HepG2 (cell line): ENCODE measurements around the gene COL4A2. TPM values are rescaled to one million over a fixed set of nuclear protein-coding genes. Genes with fewer than 3 reads are reported as not detected.

Experiments used
- ATAC-seq: fragments of 200-7000 bp; cut with Tn5 transposase; 3 replicates; pipeline ENCODE4 v1.9.1; 2020; ENCODE audit warnings: mild to moderate bottlenecking, moderate library complexity
- BruUV-seq: library from RNA; stranded (reverse); fragments of 400-500 nt; replicated peaks from 2 replicates; lab custom pipeline; 2021; lab: Mats Ljungman, UMichigan
- CTCF ChIA-PET: fragments of 300-600 bp; formaldehyde crosslinking; extraction: SDS; loops from one replicate; lab custom pipeline; 2021; ENCODE audit warnings: low total read pairs, inconsistent platforms, low intra/inter-chr PET ratio; lab: Yijun Ruan, JAX
- POLR2A ChIA-PET: fragments of 350-600 bp; sonication (Branson Sonifier 250); formaldehyde crosslinking; loops from one replicate; lab custom pipeline; 2020; ENCODE audit warnings: antibody characterized with exemption, inconsistent platforms; lab: Yijun Ruan, JAX
- DNase-seq: peaks from one replicate; pipeline ENCODE4 v3.0.0-alpha.2; 2015; ENCODE audit warnings: low spot score
- FAIRE-seq: peaks from 3 replicates; lab custom pipeline; 2011; peaks lifted over from hg19 to GRCh38; lab: Jason Lieb, UNC
- H2AFZ ChIP-seq: one replicate; pipeline ENCODE4 v1.6.1; 2011; ENCODE audit warnings: low read length, inconsistent platforms
- H3K27ac ChIP-seq: fragments of 300-600 bp; 3 replicates; pipeline ENCODE4 v1.8.0; 2011; ENCODE audit warnings: mixed run types, mild to moderate bottlenecking, mixed read lengths, low read length, inconsistent platforms; ENCODE audit not compliant: insufficient read depth; ENCODE audit errors: extremely low read length
- H3K27me3 ChIP-seq, 2 experiments: fragments of 200-600 bp in 1 of 2; 2 replicates in 1 of 2; 3 replicates in 1 of 2; pipeline versions ENCODE4 v1.6.0 to v1.8.0; 2011; ENCODE audit warnings: low read length in 2 of 2, mild to moderate bottlenecking in 2 of 2, moderate library complexity in 2 of 2, inconsistent platforms in 1 of 2; ENCODE audit not compliant: insufficient read depth in 2 of 2, control insufficient read depth in 1 of 2
- H3K36me3 ChIP-seq, 2 experiments: fragments of 200-600 bp in 1 of 2; replicated peaks in 1 of 2; 2 replicates in 1 of 2; 3 replicates in 1 of 2; pipeline versions ENCODE4 v1.5.1 to v1.8.0; 2011; ENCODE audit warnings: low read length in 2 of 2, inconsistent platforms in 1 of 2; ENCODE audit not compliant: insufficient read depth in 2 of 2, control insufficient read depth in 1 of 2
- H3K4me1 ChIP-seq: 2 replicates; pipeline ENCODE4 v1.5.1; 2012; ENCODE audit warnings: low read length, inconsistent platforms; ENCODE audit not compliant: insufficient read depth
- H3K4me2 ChIP-seq: 2 replicates; pipeline ENCODE4 v1.6.0; 2011; ENCODE audit warnings: low read depth, low read length, inconsistent platforms
- H3K4me3 ChIP-seq, 3 experiments: fragments of 200-600 bp in 1 of 3; sonication (generic), shearing (Covaris generic) in 1 of 3; replicated peaks in 1 of 3; 2 replicates each; pipeline ENCODE4 v1.5.1; 2011 to 2016; ENCODE audit warnings: low read length in 3 of 3, inconsistent platforms in 2 of 3, low read depth in 2 of 3, mild to moderate bottlenecking in 2 of 3, control low read depth in 1 of 3, mixed read lengths in 1 of 3; ENCODE audit not compliant: insufficient read depth in 1 of 3
- H3K79me2 ChIP-seq: one replicate; pipeline ENCODE4 v1.6.1; 2011; ENCODE audit warnings: low read length, inconsistent platforms; ENCODE audit not compliant: insufficient read depth
- H3K9ac ChIP-seq: 2 replicates; pipeline ENCODE4 v1.6.0; 2011; ENCODE audit warnings: mild to moderate bottlenecking, low read depth, low read length, inconsistent platforms; ENCODE audit not compliant: insufficient read depth
- H3K9me3 ChIP-seq: 2 replicates; pipeline ENCODE4 v1.5.1; 2012; ENCODE audit warnings: mild to moderate bottlenecking, low read length
- H4K20me1 ChIP-seq: 2 replicates; pipeline ENCODE4 v1.6.0; 2011; ENCODE audit warnings: inconsistent platforms, mild to moderate bottlenecking, low read length, moderate library complexity; ENCODE audit not compliant: insufficient read depth
- CHD4 ChIP-seq: fragments of 200-600 bp; sonication (generic); IDR thresholded peaks from 2 replicates; pipeline ENCODE4 v1.7.0; 2017; ENCODE audit warnings: mild to moderate bottlenecking, low read length, borderline replicate concordance
- ELF4 ChIP-seq: sonication (generic); formaldehyde crosslinking; IDR thresholded peaks from 2 replicates; pipeline ENCODE4 v1.5.0; 2020; ENCODE audit warnings: missing genetic modification reagents, mild to moderate bottlenecking, moderate library complexity, borderline replicate concordance
- FOXO1 ChIP-seq: sonication (generic); formaldehyde crosslinking; IDR thresholded peaks from 2 replicates; pipeline ENCODE4 v1.4.0; 2020; ENCODE audit warnings: missing genetic modification reagents
- FOXO4 ChIP-seq: sonication (generic); formaldehyde crosslinking; conservative IDR thresholded peaks from 2 replicates; pipeline ENCODE4 v1.8.1; 2023; ENCODE audit warnings: missing genetic modification reagents
- HNF4A ChIP-seq: sonication (generic); formaldehyde crosslinking; IDR thresholded peaks from 2 replicates; pipeline ENCODE4 v1.4.0; 2020; ENCODE audit warnings: missing genetic modification reagents
- IKZF4 ChIP-seq: sonication (generic); formaldehyde crosslinking; IDR thresholded peaks from 2 replicates; pipeline ENCODE4 v1.5.1; 2020; ENCODE audit warnings: borderline replicate concordance, mild to moderate bottlenecking, low read depth, missing genetic modification reagents; ENCODE audit errors: not compliant biosample characterization
- MEIS2 ChIP-seq: sonication (generic); formaldehyde crosslinking; IDR thresholded peaks from 2 replicates; pipeline ENCODE4 v1.9.0; 2021; ENCODE audit warnings: mild to moderate bottlenecking, missing genetic modification reagents
- POGZ ChIP-seq: sonication (generic); formaldehyde crosslinking; IDR thresholded peaks from 2 replicates; pipeline ENCODE4 v1.4.0; 2020; ENCODE audit warnings: mild to moderate bottlenecking, missing genetic modification reagents
- SKI ChIP-seq: fragments of 450-650 bp; IDR thresholded peaks from one replicate; pipeline ENCODE4 v1.6.1; 2018; ENCODE audit warnings: mild to moderate bottlenecking; ENCODE audit not compliant: partially characterized antibody
- SP5 ChIP-seq: IDR thresholded peaks from 2 replicates; pipeline ENCODE4 v1.6.1; 2016; ENCODE audit warnings: low read depth, borderline replicate concordance
- TBX2 ChIP-seq: sonication (generic); formaldehyde crosslinking; IDR thresholded peaks from 2 replicates; pipeline ENCODE4 v1.5.0; 2020; ENCODE audit warnings: missing genetic modification reagents, mild to moderate bottlenecking, borderline replicate concordance
- TRIM24 ChIP-seq: sonication (generic); formaldehyde crosslinking; IDR thresholded peaks from 2 replicates; pipeline ENCODE4 v1.8.0; 2022; ENCODE audit warnings: mild to moderate bottlenecking, missing genetic modification reagents
- U2AF2 ChIP-seq: fragments of 200-400 bp; formaldehyde crosslinking; IDR thresholded peaks from 2 replicates; pipeline ENCODE4 v1.6.1; 2017; ENCODE audit warnings: low read depth, mild to moderate bottlenecking, low read length
- ZNF251 ChIP-seq: sonication (generic); formaldehyde crosslinking; IDR thresholded peaks from 2 replicates; pipeline ENCODE4 v1.9.0; 2021; ENCODE audit warnings: mild to moderate bottlenecking, missing genetic modification reagents
- ZNF547 ChIP-seq: sonication (generic); formaldehyde crosslinking; IDR thresholded peaks from 2 replicates; pipeline ENCODE4 v1.5.1; 2020; ENCODE audit warnings: mild to moderate bottlenecking, missing genetic modification reagents
- ZNF619 ChIP-seq: sonication (generic); formaldehyde crosslinking; IDR thresholded peaks from 2 replicates; pipeline ENCODE4 v1.4.0; 2020; ENCODE audit warnings: mild to moderate bottlenecking, missing genetic modification reagents
- ZNF773 ChIP-seq: sonication (generic); formaldehyde crosslinking; IDR thresholded peaks from 2 replicates; pipeline ENCODE4 v1.4.0; 2020; ENCODE audit warnings: missing genetic modification reagents, borderline replicate concordance
- WGBS: methylation state at CpG from one replicate; pipeline ENCODE4 v1.1.6; 2017; ENCODE audit warnings: low lambda C conversion rate; 5-methylcytosine and 5-hydroxymethylcytosine counted together
- in situ Hi-C: cut with HindIII; loops from 2 replicates; pipeline ENCODE4 v1.10.0; 2017; ENCODE audit warnings: low pct_unique_long_range_greater_than_20kb; ENCODE audit not compliant: extremely low pct_ligation_motif_present
- intact Hi-C: fragments of 100-400 bp; cut with micrococcal nuclease; formaldehyde crosslinking; loops from one replicate; pipeline ENCODE4 v1.10.0; 2022; ENCODE audit not compliant: unreplicated experiment
- polyA plus RNA-seq, 8 experiments: library from polyadenylated mRNA; depleted of rRNA in 3 of 8; stranded (reverse) in 7 of 8; unstranded in 1 of 8; fragments of >200 nt; fragmentation: Illumina TruSeq in 4 of 8; extraction: Trizol in 4 of 8; gene quantifications; 2 replicates each; pipeline versions ENCODE4 v1.2.1 to v1.2.3, GENCODE V29; 2011 to 2016; ENCODE audit warnings: low read depth in 4 of 8, missing spikeins in 1 of 8, mixed read lengths in 1 of 8; ENCODE audit not compliant: insufficient read depth in 1 of 8
- total RNA-seq, 5 experiments: library from RNA; depleted of rRNA; stranded (reverse); fragments of >200 nt; fragmentation: Illumina TruSeq; extraction: Trizol; gene quantifications; 2 replicates each; pipeline ENCODE4 v1.2.3, GENCODE V29; 2016; ENCODE audit warnings: low read depth in 1 of 5
- TF ChIP-seq, protein P1 (sequence below): sonication (generic); formaldehyde crosslinking; IDR thresholded peaks from 2 replicates; pipeline ENCODE4 v1.8.1; 2023; ENCODE audit warnings: missing genetic modification reagents, mild to moderate bottlenecking, borderline replicate concordance
- TF ChIP-seq, protein P2 (sequence below): IDR thresholded peaks from 2 replicates; pipeline ENCODE4 v1.6.1; 2016; ENCODE audit warnings: mild to moderate bottlenecking, missing biosample characterization, missing genetic modification reagents

The COL4A2 gene
- total and polyA plus RNA-seq, 2 of the 13 experiments (the other 11 are each of a cell fraction or from before 2014, with no cell fraction given): 0.22 to 1.9 TPM

DNA sequence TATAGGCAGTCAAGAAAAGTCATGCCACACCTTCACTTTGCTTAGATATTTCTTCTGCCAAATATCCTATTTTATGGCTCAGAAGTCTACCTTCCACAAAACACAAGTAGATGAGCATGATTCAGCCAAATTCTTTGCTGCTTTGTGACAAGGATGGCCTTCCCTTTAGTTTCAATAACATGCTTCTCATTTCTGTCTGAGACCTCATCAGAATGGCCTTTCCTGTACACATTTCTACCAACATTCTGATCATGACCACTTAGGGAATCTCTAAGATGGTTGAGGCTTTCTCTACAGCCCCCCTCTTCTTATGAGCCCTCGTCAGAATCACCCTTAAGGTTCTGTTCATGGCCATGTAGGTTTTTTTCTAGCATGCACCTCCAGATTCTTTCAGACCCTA is 96.2 kb downstream of the COL4A2 start:
- no peaks in the 10 kb centered on the region for H3K36me3 ChIP-seq
- ChIA-PET POLR2A (no interaction called here), CTCF (no interaction called here)
- H3K27ac ChIP-seq: no peak overlapping the region
- no peak overlapping the region for H2AFZ ChIP-seq
- intact Hi-C loops: no loop called here
- no peak for DNase-seq
- ATAC-seq: no peak
- 0% methylated on average over 1 of the region's 1 CpG for WGBS
- H3K9ac ChIP-seq: no peak overlapping the region
- H3K9me3 ChIP-seq: no peaks in the 10 kb centered on the region
- BruUV-seq: no TSS peak
- no peak overlapping the region for H3K4me2 ChIP-seq
- no peaks in the 10 kb centered on the region for H3K4me1 ChIP-seq
- no peak for TF ChIP-seq ZNF619
- no peak for TF ChIP-seq ZNF547 (CRISPR knock-in tag)
- no peak for TF ChIP-seq SP5 (CRISPR knock-in tag)
- TF ChIP-seq MEIS2 (CRISPR knock-in tag): no peak
- TF ChIP-seq IKZF4 (CRISPR knock-in tag): no peak
- no peaks in the 10 kb centered on the region for H4K20me1 ChIP-seq
- peaks cover 2 to 39% of the 10 kb centered on the region in 2 experiments for H3K27me3 ChIP-seq
- no peak overlapping the region for H3K4me3 ChIP-seq
- in situ Hi-C loops: loop anchor here (25.0 kb wide), 1 partner anchor 1441 kb away; no protein-coding TSS in a partner anchor
- FAIRE-seq: no peak
- no peaks in the 10 kb centered on the region for H3K79me2 ChIP-seq

- no peaks in the 10 kb centered on the region for H3K36me3 ChIP-seq
- FAIRE-seq (no peak), ATAC-seq (no peak), DNase-seq (no peak)
- CTCF ChIA-PET: no interaction called here
- no peaks in the 10 kb centered on the region for H3K79me2 ChIP-seq
- H3K4me2 ChIP-seq: no peak overlapping the region
- no peak overlapping the region for H3K4me3 ChIP-seq
- H3K4me1 ChIP-seq: no peaks in the 10 kb centered on the region
- no peak for TF ChIP-seq FOXO4
- no peak for TF ChIP-seq HNF4A
- TF ChIP-seq CHD4: no peak
- TF ChIP-seq ELF4 (CRISPR knock-in tag): no peak
- no peak for TF ChIP-seq TRIM24 (CRISPR knock-in tag)
- TF ChIP-seq FOXO1: no peak
- TF ChIP-seq ZNF251 (CRISPR knock-in tag): no peak
- no peak for TF ChIP-seq POGZ (CRISPR knock-in tag)
- TF ChIP-seq ZNF773: no peak
- TF ChIP-seq SKI: no peak
- TF ChIP-seq, protein P1, sequence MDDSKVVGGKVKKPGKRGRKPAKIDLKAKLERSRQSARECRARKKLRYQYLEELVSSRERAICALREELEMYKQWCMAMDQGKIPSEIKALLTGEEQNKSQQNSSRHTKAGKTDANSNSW (CRISPR knock-in tag): no peak
- no peak for TF ChIP-seq TBX2 (CRISPR knock-in tag)
- TF ChIP-seq U2AF2: no peak
- TF ChIP-seq, protein P2, sequence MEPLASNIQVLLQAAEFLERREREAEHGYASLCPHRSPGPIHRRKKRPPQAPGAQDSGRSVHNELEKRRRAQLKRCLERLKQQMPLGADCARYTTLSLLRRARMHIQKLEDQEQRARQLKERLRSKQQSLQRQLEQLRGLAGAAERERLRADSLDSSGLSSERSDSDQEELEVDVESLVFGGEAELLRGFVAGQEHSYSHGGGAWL (CRISPR knock-in tag): no peak
- no peaks in the 10 kb centered on the region for H4K20me1 ChIP-seq
- POLR2A ChIA-PET: no interaction called here
- BruUV-seq: no TSS peak
- 4% methylated on average over 1 of the region's 2 CpGs for WGBS
- H3K9ac ChIP-seq: no peak overlapping the region
- H3K27me3 ChIP-seq: peaks cover 4 to 35% of the 10 kb centered on the region in 2 experiments
- H3K27ac ChIP-seq: no peak overlapping the region
- in situ Hi-C loops: loop anchor here (25.0 kb wide), 1 partner anchor 1441 kb away; no protein-coding TSS in a partner anchor
- H3K9me3 ChIP-seq: no peaks in the 10 kb centered on the region
- H2AFZ ChIP-seq: no peak overlapping the region
- intact Hi-C loops: no loop called here
These were observed 96.6 kb downstream of the COL4A2 start for GRCh38 chr13:110403721-110404120.
